SJSA1 (cell line): ENCODE data around the gene CDK17. TPM values are rescaled to one million over a fixed set of nuclear protein-coding genes. Genes with fewer than 3 reads are reported as not detected.

ENCODE experiments used
- DNase-seq, 2 experiments: peaks; one replicate each; pipeline ENCODE4 v3.0.0-alpha.2; 2015 to 2020; ENCODE audit warnings: low spot score in 2 of 2, low read depth in 1 of 2
- H3K27ac ChIP-seq: fragments of 250-450 bp; sonication (Bioruptor Pico); 2 replicates; pipeline ENCODE4 v1.5.1; 2020; ENCODE audit warnings: mild to moderate bottlenecking, moderate library complexity
- H3K27me3 ChIP-seq: fragments of 250-450 bp; sonication (Bioruptor Pico); replicated peaks from 2 replicates; pipeline ENCODE4 v1.5.1; 2020; ENCODE audit warnings: mild to moderate bottlenecking, moderate library complexity
- H3K36me3 ChIP-seq: fragments of 250-450 bp; sonication (Bioruptor Pico); 2 replicates; pipeline ENCODE4 v1.5.1; 2020; ENCODE audit warnings: mild to moderate bottlenecking
- H3K4me1 ChIP-seq: fragments of 250-450 bp; sonication (Bioruptor Pico); replicated peaks from 2 replicates; pipeline ENCODE4 v1.6.1; 2021; ENCODE audit warnings: mild to moderate bottlenecking
- H3K4me3 ChIP-seq: fragments of 250-450 bp; sonication (Bioruptor Pico); 2 replicates; pipeline ENCODE4 v1.5.1; 2020; ENCODE audit warnings: mild to moderate bottlenecking
- H3K9me3 ChIP-seq: fragments of 250-450 bp; sonication (Bioruptor Pico); replicated peaks from 2 replicates; pipeline ENCODE4 v1.5.1; 2020; ENCODE audit warnings: mild to moderate bottlenecking
- total RNA-seq: library from RNA; depleted of rRNA; stranded (reverse); fragments of >200 nt; shearing (Covaris generic); gene quantifications from 2 replicates; pipeline ENCODE4 v1.2.3, GENCODE V29; 2014

Gene CDK17
- total RNA-seq, 1 experiment from 2014 or later = 38.4 TPM

DNA sequence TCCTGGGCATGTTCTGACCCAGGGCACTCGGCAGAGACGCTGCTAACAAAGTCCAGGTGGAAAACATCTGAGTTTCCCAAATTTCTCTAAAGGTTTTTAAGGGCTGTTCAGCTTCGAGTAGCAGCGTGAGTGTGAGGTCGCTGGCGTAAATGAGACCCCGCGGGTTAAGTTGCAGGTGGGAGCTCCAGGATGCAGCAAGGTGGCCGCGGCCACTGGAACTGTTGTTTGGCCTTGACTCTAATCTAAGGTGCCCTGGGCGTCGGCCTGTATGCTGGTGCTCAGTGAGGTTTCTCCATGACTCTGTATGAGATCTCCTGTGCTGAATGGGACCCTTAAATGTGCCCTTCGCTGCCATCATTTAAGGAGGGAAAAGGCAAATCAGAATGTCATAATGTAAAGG, 155.4 kb downstream of the CDK17 start:
- Histone ChIP-seq H3K9me3 (no peaks in the 10 kb centered on the region), H3K27ac (no peak overlapping the region), H3K4me1 (peaks cover 8% of the 10 kb centered on the region; the same call in 1 of the 2 replicates), H3K27me3 (no peaks in the 10 kb centered on the region), H3K4me3 (no peak overlapping the region), H3K36me3 (peaks cover 59% of the 10 kb centered on the region)
- no peak for DNase-seq

DNA sequence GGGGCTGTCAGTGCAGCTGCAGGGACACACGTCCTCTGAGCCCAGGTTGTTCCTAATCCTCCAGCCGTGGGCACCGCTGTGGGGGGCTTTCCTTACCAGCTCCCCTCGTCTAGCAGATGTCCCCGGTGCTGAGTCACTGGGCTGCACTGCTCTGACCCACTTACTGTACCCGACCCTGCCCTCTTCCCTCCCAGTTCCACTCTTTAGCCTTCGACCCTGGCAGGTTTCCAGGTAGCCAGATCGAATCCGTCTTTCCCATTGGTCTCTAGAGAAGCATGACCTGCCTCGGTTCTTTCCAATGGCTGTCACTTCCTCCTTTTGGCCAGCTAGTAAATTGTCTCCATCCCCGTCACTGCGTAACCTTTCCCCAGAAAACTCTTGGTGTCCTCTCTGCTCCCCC, 157.6 kb downstream of the CDK17 start:
- Histone ChIP-seq H3K27me3 (no peaks in the 10 kb centered on the region), H3K27ac (no peak overlapping the region), H3K9me3 (no peaks in the 10 kb centered on the region), H3K4me3 (no peak overlapping the region), H3K36me3 (peaks cover 47% of the 10 kb centered on the region), H3K4me1 (peaks cover 14% of the 10 kb centered on the region)
- no peak for DNase-seq

DNA sequence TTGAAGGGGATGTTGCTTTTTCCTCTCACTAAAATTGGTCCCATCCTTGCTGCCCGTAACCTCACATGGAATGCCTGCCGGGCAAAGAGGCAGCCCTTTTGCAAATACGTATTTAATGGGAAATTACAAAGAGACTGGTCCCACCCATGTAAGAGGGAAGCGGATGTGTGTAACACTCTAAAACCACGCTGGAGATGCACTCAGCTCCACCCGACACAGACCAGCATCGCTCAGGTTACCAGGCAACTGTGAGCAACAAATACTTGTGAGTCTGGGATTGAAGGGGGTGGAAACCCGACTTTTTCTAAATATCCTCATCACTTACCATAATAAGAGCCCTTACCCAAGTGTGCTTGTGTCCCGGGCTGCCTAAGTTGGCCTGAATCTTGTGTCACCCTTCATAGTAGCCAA, 158.4 kb downstream of the CDK17 start:
- no peak overlapping the region for H3K4me3 ChIP-seq
- no peak for DNase-seq

DNA sequence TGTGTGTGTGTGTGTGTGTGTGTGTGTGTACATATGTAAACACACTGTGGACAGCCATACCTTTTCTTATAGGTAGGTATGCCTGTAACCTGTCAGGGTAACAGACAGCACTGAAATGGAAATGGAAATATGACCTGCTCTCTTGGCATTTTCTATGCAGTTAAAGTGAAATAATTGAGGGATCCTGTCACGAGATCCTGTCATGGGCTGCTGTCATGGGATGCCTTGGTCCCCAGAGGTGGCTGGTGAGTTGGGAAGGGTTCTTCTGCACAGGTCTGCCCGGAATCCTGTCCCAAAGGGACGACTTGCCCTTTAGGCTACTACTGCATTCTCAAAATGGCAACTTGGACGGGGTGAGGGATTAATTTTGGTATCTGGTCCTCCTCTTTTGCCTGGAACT, 158.8 kb downstream of the CDK17 start:
- Histone ChIP-seq H3K36me3 (peaks cover 42% of the 10 kb centered on the region), H3K4me1 (peaks cover 21% of the 10 kb centered on the region), H3K27me3 (no peaks in the 10 kb centered on the region), H3K4me3 (no peak overlapping the region), H3K9me3 (no peaks in the 10 kb centered on the region), H3K27ac (no peak overlapping the region)
- no peak for DNase-seq

More for the DNA sequence above, 158.4 kb downstream of the CDK17 start:
- Histone ChIP-seq H3K9me3 (no peaks in the 10 kb centered on the region), H3K27me3 (no peaks in the 10 kb centered on the region), H3K27ac (no peak overlapping the region), H3K4me1 (peaks cover 17% of the 10 kb centered on the region), H3K36me3 (peaks cover 42% of the 10 kb centered on the region)

DNA sequence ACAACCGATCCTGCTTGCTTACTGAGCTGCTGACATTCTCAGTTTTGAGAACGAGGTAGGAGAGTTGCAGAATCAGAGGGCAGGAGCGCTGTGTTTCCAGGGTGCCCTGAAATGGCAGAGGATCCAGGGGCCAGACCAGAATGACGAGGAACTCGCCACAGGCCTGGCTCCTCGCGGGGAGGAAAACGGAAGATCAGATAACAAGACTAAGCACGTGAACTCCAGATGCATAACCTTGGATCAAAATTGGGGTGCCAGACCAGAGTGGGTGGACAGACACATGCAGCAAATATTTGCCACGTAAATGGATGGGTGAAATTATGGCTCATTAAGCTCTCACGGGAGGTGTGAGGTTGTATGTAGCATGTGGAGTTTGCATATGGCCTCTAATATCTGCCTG, 159.6 kb downstream of the CDK17 start:
- Histone ChIP-seq H3K9me3 (no peaks in the 10 kb centered on the region), H3K36me3 (peaks cover 45% of the 10 kb centered on the region), H3K4me3 (no peak overlapping the region), H3K27ac (no peak overlapping the region), H3K27me3 (no peaks in the 10 kb centered on the region), H3K4me1 (peaks cover 25% of the 10 kb centered on the region)
- DNase-seq = no peak

DNA sequence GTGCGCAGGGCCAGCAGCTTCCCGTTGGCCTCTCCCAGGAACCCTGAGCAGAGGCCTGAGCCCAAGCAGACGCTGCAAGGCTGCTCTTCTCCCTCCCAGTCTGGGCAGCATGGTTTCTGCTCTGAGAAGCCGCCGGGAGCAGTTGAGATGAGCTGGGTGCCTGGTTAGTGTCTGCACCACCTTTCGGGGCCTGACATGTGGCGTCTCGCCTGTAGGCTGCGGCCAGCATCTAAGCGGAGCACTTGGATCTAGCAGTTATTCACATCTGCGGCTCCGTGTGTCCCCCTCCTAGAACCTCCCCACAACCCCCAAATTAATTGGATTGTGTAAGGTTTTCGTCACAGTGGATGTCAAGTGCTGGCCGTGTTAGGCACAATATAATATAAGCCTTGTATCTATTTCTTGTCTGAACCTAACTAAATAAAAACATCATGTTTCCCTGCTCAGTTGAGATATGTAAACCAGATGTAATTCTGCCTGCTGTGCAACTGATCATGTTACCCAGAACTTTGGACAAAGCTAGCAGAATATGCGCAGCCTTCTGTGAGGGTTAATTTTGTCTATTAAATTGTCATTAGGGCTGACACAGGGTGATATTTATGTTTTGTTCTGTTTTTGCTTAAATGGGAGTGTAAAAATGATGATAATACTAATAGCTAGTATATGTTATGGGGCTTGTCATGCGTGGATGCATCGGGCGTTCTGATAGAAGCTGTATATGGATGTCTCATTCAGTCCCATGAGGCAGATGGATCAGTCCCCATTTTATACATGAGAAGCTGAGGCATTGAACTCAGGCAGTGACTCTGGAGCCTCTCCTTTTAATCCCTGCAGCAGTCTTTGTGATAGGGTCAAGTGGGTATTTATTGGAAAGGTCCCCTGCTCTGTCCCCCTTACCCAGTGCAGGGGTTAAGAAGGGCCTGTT, 160.3 kb downstream of the CDK17 start:
- DNase-seq = no peak
- Histone ChIP-seq H3K27ac (no peak overlapping the region), H3K4me1 (peaks cover 25% of the 10 kb centered on the region)

DNA sequence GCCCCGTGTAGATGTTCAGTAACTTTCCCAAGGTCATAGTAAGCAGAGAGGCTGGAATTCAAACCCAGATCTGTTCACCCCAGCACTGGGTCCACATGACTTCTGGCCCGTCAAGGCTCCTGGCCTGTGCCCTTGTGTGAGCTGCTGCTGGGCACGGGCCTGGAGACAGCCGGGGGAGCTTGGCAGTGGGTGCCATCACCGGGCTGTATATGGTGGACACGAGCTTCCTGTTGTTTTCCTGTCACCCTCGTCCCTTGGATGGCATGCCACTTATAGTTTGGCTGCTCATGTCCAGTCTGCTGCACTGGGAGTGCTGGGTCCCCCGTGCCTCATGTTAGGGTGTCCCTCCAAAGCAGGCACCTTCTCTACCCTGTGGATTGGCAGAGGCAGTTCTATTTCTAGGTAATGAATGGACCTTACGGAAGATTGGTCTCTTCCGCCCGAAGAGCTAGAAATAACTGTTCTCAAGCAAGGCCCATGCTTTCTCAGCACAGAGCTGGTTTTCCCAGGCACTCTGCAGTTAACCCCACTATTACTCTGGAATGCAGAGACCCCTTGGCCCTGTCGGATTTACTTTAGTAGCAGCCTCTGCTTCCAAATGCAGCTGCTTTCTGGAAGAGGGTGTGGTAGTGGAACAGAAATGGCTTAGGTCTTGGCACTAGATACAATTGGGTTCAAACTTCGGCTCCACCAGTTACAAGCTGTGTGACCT, 161.7 kb downstream of the CDK17 start:
- Histone ChIP-seq H3K27ac (no peak overlapping the region), H3K4me3 (no peak overlapping the region), H3K27me3 (no peaks in the 10 kb centered on the region), H3K9me3 (no peaks in the 10 kb centered on the region), H3K4me1 (peaks cover 25% of the 10 kb centered on the region), H3K36me3 (peaks cover 47% of the 10 kb centered on the region)
- no peak for DNase-seq

More for the DNA sequence above, 160.3 kb downstream of the CDK17 start:
- no peak overlapping the region for H3K4me3 ChIP-seq
- H3K27me3 ChIP-seq = no peaks in the 10 kb centered on the region
- no peaks in the 10 kb centered on the region for H3K9me3 ChIP-seq
- peaks cover 44% of the 10 kb centered on the region for H3K36me3 ChIP-seq

DNA sequence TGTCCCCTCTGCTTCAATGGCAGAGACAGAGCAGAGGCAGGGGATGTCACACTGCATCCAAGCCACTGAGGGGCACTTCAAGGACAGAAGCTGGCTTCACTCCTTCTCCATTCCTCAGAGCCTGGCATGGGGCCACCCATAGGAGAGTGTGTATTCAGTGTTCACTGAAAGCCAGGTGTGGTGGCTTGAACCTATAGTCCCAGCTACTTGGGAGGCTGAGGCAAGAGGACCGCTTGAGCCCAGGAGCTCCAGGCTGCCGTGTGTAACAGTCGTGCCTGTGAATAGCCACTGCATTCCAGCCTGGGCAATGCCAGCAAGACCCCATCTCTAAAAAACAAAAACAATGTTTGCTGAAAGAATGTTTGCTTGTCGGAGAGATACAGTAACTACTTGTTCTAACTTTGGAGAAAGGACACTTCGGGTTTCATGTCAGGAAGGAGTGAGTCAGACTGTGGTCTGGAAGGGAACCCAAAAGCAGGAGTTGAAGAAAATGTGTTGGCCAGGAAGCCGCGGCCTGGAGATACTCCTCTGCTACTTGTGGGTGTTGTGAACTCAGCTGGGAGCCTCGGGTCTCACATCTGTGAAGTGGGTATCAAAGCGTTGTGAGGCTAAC, 162.7 kb downstream of the CDK17 start:
- Histone ChIP-seq H3K27me3 (no peaks in the 10 kb centered on the region), H3K36me3 (peaks cover 44% of the 10 kb centered on the region), H3K4me1 (peaks cover 25% of the 10 kb centered on the region), H3K27ac (peak overlapping the region; percentile 24), H3K9me3 (no peaks in the 10 kb centered on the region), H3K4me3 (no peak overlapping the region)
- DNase-seq = peak; percentile 83

DNA sequence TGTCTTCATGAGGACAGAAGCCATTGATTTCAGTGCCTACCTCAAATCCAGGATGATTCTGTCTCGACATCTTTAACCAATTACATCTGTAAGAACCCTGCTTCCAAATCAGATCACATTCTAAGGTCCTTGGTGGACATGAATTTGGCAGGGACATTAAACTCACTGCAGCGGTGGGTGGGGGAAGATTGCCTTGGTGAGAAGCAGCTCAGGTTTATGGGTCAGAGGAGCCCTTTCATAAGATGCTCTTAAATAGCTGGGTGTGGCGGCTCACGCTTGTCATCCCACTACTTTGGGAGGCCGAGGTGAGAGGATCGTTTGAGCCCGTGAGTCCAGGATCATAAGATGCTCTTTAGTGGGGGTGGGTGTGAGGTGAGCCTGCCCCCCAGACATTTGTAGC, 163.2 kb downstream of the CDK17 start:
- Histone ChIP-seq H3K27me3 (no peaks in the 10 kb centered on the region), H3K27ac (peak overlapping the region; percentile 24), H3K4me3 (no peak overlapping the region), H3K9me3 (no peaks in the 10 kb centered on the region), H3K36me3 (peaks cover 44% of the 10 kb centered on the region), H3K4me1 (peaks cover 25% of the 10 kb centered on the region)
- DNase-seq = no peak

DNA sequence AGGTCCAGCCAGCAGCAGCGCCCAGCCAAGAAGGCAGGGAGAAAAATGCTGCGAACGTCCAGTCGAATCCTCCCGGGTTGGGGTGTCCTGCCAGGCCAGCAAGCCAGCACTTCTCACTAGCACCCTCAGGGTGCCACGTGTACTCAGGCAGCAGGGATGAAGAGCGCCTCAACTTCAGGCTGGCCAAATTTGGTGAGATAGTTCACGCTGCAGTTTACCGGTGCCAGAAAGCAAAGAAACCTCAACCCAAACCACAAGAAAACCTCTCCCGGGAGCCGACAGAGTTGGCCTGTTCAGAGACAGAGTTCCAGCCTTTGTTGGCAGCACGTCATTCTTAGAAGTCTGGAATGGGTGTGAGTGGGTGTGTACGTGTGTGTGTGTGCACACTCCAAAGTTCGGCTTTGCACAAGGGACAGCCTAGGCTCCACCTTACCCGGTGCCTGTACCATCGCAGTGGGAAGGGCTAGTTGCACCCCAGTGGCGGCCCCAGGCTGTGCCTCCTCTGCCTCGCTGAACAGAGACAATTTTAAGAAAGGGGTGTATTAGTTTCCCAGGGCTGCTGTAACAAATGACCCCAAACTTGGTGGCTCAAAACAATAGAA, 163.9 kb downstream of the CDK17 start:
- Histone ChIP-seq H3K27ac (peak overlapping the region; percentile 24; the same call in 1 of the 2 replicates), H3K4me3 (no peak overlapping the region)

DNA sequence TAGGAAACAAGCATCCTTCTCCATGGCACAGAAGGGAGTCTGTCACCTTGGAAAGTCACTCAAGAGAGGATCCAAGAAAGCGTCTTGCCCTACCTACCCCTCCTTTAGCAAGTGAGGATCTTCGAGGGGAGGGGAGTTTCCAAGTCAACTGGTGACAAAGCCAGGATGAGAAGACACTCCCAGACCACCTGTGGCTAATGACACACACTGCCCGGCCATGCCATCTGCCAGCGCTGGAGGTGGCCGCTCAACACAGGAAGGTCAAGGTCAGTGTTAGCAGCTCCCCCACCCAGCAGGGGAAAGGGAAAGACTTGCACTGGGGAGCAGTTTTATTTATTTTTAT, 164.8 kb downstream of the CDK17 start:
- no peak for DNase-seq
- H3K4me3 ChIP-seq = no peak overlapping the region
- H3K27me3 ChIP-seq = no peaks in the 10 kb centered on the region
- H3K4me1 ChIP-seq = peaks cover 25% of the 10 kb centered on the region
- H3K27ac ChIP-seq = no peak overlapping the region
- peaks cover 44% of the 10 kb centered on the region for H3K36me3 ChIP-seq
- no peaks in the 10 kb centered on the region for H3K9me3 ChIP-seq

More for the DNA sequence above, 163.9 kb downstream of the CDK17 start:
- Histone ChIP-seq H3K27me3 (no peaks in the 10 kb centered on the region), H3K36me3 (peaks cover 45% of the 10 kb centered on the region), H3K9me3 (no peaks in the 10 kb centered on the region), H3K4me1 (peaks cover 25% of the 10 kb centered on the region)
- DNase-seq = no peak

DNA sequence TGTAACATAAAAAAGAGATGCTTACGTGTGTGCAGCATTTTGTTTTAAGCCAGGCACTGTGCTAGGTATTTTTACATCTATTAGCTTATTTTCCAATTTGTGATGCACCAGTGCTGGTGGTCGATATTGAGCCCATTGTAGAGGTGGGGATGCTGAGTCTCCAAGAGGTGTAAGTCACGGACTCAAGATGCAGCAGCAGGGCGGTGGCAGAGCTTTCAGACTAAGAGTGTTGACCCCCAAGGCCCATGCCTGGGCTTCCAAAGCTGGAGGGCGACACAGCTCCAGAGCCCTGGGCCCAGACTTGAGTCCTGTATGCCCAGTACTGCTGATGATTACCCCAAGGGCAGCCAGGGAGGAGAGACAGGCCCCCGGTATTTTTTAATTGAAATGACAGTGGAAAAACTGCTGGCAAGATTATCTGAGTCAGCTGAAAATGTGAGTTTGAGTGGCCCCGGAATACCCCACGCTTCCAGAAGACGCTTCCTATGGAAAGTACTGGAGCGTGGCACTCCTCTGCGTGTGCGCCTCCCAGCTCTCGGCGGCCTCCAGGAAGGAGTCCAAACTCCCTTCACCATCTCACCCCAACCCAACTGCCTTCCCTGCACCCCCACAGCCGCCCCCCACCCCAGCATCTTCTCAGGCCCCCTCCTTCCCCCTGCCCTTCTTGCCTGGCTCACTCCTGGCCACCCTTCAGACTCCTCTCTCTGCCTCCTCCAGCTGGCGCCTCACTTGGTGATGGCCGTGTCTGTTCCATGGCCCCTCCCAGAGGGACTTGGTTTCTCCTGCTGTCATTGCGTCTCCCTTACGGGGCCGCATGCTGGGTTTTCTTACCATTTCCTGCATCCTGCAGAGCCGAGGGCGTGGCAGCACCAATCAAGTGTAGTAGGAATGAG, 165.4 kb downstream of the CDK17 start:
- Histone ChIP-seq H3K4me3 (no peak overlapping the region), H3K27me3 (no peaks in the 10 kb centered on the region), H3K4me1 (peaks cover 25% of the 10 kb centered on the region), H3K36me3 (peaks cover 44% of the 10 kb centered on the region), H3K27ac (no peak overlapping the region), H3K9me3 (no peaks in the 10 kb centered on the region)
- no peak for DNase-seq
